Heart right ventricle (tissue), 16 donors: ENCODE results near the gene FBXL2. TPM values are rescaled to one million over a fixed set of nuclear protein-coding genes. Genes with fewer than 3 reads are reported as not detected.
A peak's percentile ranks its signal among the peaks of the same experiment; 100 is the strongest.

ENCODE experiments used
- ATAC-seq, 8 donors: fragments of 200-7000 bp; cut with Tn5 transposase; one replicate each; pipeline ENCODE4 v1.9.1; 2020; ENCODE audit warnings: mild to moderate bottlenecking in 8 of 8, moderate library complexity in 8 of 8, moderate number of reproducible peaks in 1 of 8
- DNase-seq, 2 donors: peaks; one replicate each; pipeline ENCODE4 v3.0.0-alpha.2; 2020
- H3K27ac ChIP-seq, 10 donors: fragments of 200-600 bp; sonication (generic) in 2 of 10; one replicate each; pipeline versions ENCODE4 v1.5.0 to v1.8.0; 2020 to 2022; ENCODE audit warnings: mild to moderate bottlenecking in 3 of 10
- H3K27me3 ChIP-seq, 7 donors: fragments of 200-600 bp; one replicate each; pipeline ENCODE4 v1.8.0; 2021 to 2022; ENCODE audit warnings: mild to moderate bottlenecking in 2 of 7
- H3K36me3 ChIP-seq, 9 donors: fragments of 200-600 bp; sonication (generic) in 1 of 9; one replicate each; pipeline versions ENCODE4 v1.5.0 to v1.8.0; 2020 to 2022; ENCODE audit warnings: mild to moderate bottlenecking in 2 of 9
- H3K4me1 ChIP-seq, 9 donors: fragments of 200-600 bp; sonication (generic) in 1 of 9; one replicate each; pipeline versions ENCODE4 v1.5.0 to v1.8.0; 2020 to 2022; ENCODE audit warnings: mild to moderate bottlenecking in 4 of 9
- H3K4me3 ChIP-seq, 10 donors: fragments of 200-600 bp; sonication (generic) in 2 of 10; one replicate each; pipeline versions ENCODE4 v1.5.0 to v1.8.0; 2020 to 2022; ENCODE audit warnings: mild to moderate bottlenecking in 7 of 10, moderate library complexity in 2 of 10
- H3K9me3 ChIP-seq, 11 donors: fragments of 200-600 bp in 10 of 11; sonication (generic) in 2 of 11; one replicate each; pipeline versions ENCODE4 v1.5.0 to v1.8.0; 2013 to 2022; ENCODE audit warnings: mild to moderate bottlenecking in 2 of 11, control low read depth in 1 of 11, moderate library complexity in 1 of 11
- WGBS, 2 donors: extraction: QIAGEN DNeasy Blood & Tissue Kit; methylation state at CpG; one replicate each; pipeline ENCODE4 v1.1.7; 2013; ENCODE audit warnings: inconsistent platforms in 1 of 2; 5-methylcytosine and 5-hydroxymethylcytosine counted together
- intact Hi-C, 10 donors: fragments of 100-400 bp; cut with DNase I; formaldehyde crosslinking; loops; one replicate each; pipeline versions ENCODE4 v1.11.1 to v1.14.2; 2022
- long read RNA-seq, 3 donors: library from polyadenylated mRNA; unstranded; transcript quantifications; one replicate each; pipeline ENCODE4 v2.0.0, GENCODE V29; 2020 to 2021
- polyA plus RNA-seq, 2 donors: library from polyadenylated mRNA; stranded (reverse); fragments of 200-250 nt; gene quantifications; one replicate each; pipeline ENCODE4 v1.2.3, GENCODE V29; 2013
- total RNA-seq, 10 donors: library from RNA; stranded (reverse); fragmentation: NEBNext Ultra II Directional in 3 of 10; extraction: Animal tissue kit (Norgen Biotek cat#: 25700) in 3 of 10; gene quantifications; one replicate each; pipeline versions ENCODE4 v1.2.1 to v1.2.4, GENCODE V29; 2021 to 2023
- TF ChIP-seq, protein P1 (sequence below), 9 donors: fragments of 200-600 bp; sonication (generic) in 2 of 9; IDR thresholded peaks; one replicate each; pipeline versions ENCODE4 v1.5.0 to v1.8.0; 2021 to 2022; ENCODE audit warnings: antibody characterized with exemption in 9 of 9, mild to moderate bottlenecking in 5 of 9, moderate library complexity in 1 of 9
- donor health status: Arrhythmogenic right ventricular cardiomyopathy.
- donor health status: ischemic (EF 13 %, LVEDD 7.1; RV severe dilation, severe dysfunction).
- donor health status: healthy with polysubstance abuse.
- donor health status: DM: no; HTN: yes; CAD: no.
- donor health status: DM: no; HTN: no; CAD: no.
- donor health status: ischemic (EF 25% LVEDD 6.9; RV normal size, moderate dysfunction).
- donor health status: ischemic (EF 25% LVEDD 5.7; RV mildly dilated, moderate dysfunction).
- donor health status: healthy.
- donor health status: DM: yes; HTN: yes; CAD: no.
- donor health status: Ischemic cardiomyopathy.
- donor health status: ischemic (EF 35%, LVEDD 5.7; RV mildly dilated, moderate dysfunction).
- donor health status: nonischemic (EF 11% LVEDD 7.7; RV severe dilation, severe dysfunction).
- donor health status: DM: yes; HTN: yes; CAD: no.
- donor health status: PGD.
- donor health status: ischemic (EF 29% LVEDD 5.4; RV normal size, mild dysfunction).
- donor health status: nonischemic (EF 23%, LVEDD 6.1; RV moderate dilation, normal function).

Gene FBXL2, protein sequence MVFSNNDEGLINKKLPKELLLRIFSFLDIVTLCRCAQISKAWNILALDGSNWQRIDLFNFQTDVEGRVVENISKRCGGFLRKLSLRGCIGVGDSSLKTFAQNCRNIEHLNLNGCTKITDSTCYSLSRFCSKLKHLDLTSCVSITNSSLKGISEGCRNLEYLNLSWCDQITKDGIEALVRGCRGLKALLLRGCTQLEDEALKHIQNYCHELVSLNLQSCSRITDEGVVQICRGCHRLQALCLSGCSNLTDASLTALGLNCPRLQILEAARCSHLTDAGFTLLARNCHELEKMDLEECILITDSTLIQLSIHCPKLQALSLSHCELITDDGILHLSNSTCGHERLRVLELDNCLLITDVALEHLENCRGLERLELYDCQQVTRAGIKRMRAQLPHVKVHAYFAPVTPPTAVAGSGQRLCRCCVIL
- total RNA-seq (1 to 10 TPM in 9 of 10 donors, under 1 TPM in 1; 0.87 to 3.6 (median 2.2) TPM), polyA plus RNA-seq (1 to 10 TPM; 1.6 to 1.7 TPM)
- long read RNA-seq, donor 1, partial matches to known transcripts: 1 of 5 reads
- long read RNA-seq, donor 1, other reads (novel, unspliced or antisense): 2 of 5 reads
- long read RNA-seq, donor 2, partial matches to known transcripts: 0 of 2 reads
- long read RNA-seq, donor 2, other reads (novel, unspliced or antisense): 1 of 2 reads
- long read RNA-seq, donor 3, partial matches to known transcripts: 0 of 8 reads
- long read RNA-seq, donor 3, other reads (novel, unspliced or antisense): 5 of 8 reads

DNA sequence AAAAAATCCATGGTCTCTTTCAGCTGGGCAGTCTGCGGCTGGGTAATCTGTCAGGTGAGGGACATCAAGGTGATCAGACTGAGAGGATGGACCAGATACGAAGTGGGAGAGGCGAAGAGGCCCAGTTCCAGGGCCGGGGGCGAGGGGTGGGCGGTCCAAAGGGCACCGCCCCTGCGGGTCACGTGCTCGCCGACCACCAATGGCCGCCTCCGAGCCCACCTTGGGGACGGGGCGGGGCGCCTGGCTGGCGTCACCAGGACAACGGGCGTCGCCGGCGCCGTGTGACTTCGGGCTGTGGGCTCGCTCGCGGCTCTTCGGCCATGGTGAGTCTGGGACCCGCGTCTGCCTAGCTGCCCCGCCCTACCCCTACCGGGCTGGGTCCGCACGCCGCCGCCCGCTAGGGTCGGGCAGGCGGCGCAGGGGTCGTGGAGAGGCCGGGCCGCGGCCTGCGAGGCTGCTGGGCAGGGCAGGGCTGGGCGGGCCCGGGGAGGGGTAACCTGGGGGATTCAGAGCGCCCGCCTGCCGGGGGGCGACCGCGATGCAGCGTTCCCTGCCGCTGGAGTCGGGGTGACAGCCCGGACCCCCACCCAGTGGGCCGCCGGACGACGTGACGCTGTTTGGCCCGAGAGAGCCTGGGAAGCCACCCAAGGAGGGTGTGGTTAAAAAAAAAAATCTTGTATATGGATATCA lies at the start of gene FBXL2:
FBXL2 (plus strand) TSS at position 250 of the 690 bp plus-strand sequence; CDS start at position 321, 71 bp downstream.
- ATAC-seq (peak; percentile 91 to 98 (median 96)), DNase-seq (peak; percentile 50 to 72)
- Histone ChIP-seq H3K36me3 (no peaks in the 10 kb centered on the region), H3K9me3 (peaks cover 0 to 6% (median 0%) of the 10 kb centered on the region in 11 donors), H3K4me1 (peaks cover 0 to 19% (median 8%) of the 10 kb centered on the region in 9 donors), H3K4me3 (peak within 1 kb of the TSS; percentile 64 to 89 (median 76)), H3K27ac (peak within 1 kb of the TSS in 5 of 10 donors; percentile 37 to 69 (median 46)), H3K27me3 (peaks cover 0 to 21% (median 4%) of the 10 kb centered on the region in 7 donors)
- TF ChIP-seq, protein P1, sequence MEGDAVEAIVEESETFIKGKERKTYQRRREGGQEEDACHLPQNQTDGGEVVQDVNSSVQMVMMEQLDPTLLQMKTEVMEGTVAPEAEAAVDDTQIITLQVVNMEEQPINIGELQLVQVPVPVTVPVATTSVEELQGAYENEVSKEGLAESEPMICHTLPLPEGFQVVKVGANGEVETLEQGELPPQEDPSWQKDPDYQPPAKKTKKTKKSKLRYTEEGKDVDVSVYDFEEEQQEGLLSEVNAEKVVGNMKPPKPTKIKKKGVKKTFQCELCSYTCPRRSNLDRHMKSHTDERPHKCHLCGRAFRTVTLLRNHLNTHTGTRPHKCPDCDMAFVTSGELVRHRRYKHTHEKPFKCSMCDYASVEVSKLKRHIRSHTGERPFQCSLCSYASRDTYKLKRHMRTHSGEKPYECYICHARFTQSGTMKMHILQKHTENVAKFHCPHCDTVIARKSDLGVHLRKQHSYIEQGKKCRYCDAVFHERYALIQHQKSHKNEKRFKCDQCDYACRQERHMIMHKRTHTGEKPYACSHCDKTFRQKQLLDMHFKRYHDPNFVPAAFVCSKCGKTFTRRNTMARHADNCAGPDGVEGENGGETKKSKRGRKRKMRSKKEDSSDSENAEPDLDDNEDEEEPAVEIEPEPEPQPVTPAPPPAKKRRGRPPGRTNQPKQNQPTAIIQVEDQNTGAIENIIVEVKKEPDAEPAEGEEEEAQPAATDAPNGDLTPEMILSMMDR (IDR thresholded peaks at IDR 0.05): no peak
- WGBS, 2 donors: 1 to 2% methylated on average over 52 to 63 of the region's 63 CpGs
- intact Hi-C loops: no loop called here

DNA sequence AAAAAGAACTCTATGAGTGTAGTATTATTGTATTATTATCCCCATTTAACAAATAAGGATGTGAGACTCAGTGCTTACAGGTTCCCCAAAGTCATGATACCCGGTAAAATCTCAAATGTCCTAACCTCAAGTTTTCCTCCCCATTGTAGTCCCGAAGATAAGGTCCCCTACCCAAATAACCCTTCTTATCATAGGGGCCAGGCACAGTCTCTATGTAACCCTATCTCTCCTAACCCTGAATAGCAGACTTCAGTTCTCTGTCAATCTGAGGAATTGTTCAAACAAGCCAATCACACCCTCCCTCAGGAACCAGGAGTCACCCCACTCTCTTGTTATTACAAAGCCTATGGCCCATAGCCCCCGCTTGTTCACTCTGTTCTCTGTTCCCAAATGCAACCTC lies 48.2 kb upstream of the FBXL2 start:
- DNase-seq (no peak), ATAC-seq (no peak)
- H3K27me3 ChIP-seq: peaks cover 0 to 13% (median 0%) of the 10 kb centered on the region in 7 donors
- no peak overlapping the region for H3K4me3 ChIP-seq
- no peaks in the 10 kb centered on the region for H3K36me3 ChIP-seq
- no peak overlapping the region for H3K27ac ChIP-seq
- H3K4me1 ChIP-seq: no peaks in the 10 kb centered on the region
- TF ChIP-seq, protein P1 (IDR thresholded peaks at IDR 0.05): no peak
- intact Hi-C loops: loop anchor here in 1 of 10 donors (10.0 kb wide), 1 partner anchor 94 kb away; no protein-coding TSS in a partner anchor
- 72 to 79% methylated on average over 3 of the region's 3 CpGs for WGBS, 2 donors
- no peaks in the 10 kb centered on the region for H3K9me3 ChIP-seq

DNA sequence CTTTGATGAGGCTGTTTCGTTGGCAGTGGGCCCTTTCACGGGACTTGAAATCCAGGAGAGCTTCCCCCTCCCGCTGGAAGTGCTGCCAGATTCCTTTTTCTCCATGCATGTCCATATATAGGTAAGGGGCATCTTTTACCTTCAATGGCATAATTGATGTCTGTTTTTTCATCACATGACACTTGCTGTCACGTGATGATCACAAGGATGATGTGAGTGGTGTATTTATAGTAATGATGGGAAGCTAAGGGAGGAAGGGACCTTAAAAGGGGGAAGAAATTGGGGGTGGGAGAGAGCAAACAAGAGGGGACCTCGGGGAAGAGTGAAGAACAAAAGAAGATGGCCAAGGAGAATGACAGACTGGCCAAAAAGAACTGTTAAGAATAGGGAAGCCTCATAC lies 47.3 kb upstream of the FBXL2 start:
- Histone ChIP-seq H3K4me1 (no peaks in the 10 kb centered on the region), H3K27me3 (peaks cover 0 to 13% (median 0%) of the 10 kb centered on the region in 7 donors), H3K4me3 (no peak overlapping the region), H3K9me3 (no peaks in the 10 kb centered on the region), H3K27ac (no peak overlapping the region), H3K36me3 (no peaks in the 10 kb centered on the region)
- ATAC-seq (no peak), DNase-seq (no peak)
- WGBS, 2 donors: 61 to 62% methylated on average over 5 of the region's 5 CpGs
- TF ChIP-seq, protein P1 (IDR thresholded peaks at IDR 0.05): no peak
- intact Hi-C loops: loop anchor here in 1 of 10 donors (10.0 kb wide), 1 partner anchor 95 kb away; no protein-coding TSS in a partner anchor
